Putamen (tissue), 1 donor: ENCODE measurements around the gene SLC38A9.

Experiments used
- DNase-seq: peaks from one replicate; pipeline ENCODE4 v3.0.0-alpha.2; 2016; ENCODE audit warnings: low spot score

Gene SLC38A9

GRCh38 chr5:55580042-55580441, 132.1 kb downstream of the SLC38A9 start:
- no peak for DNase-seq

GRCh38 chr5:55578771-55579170, 133.4 kb downstream of the SLC38A9 start:
- DNase-seq, result no peak

GRCh38 chr5:55577353-55578060, 134.6 kb downstream of the SLC38A9 start:
- peak; percentile 50 for DNase-seq

- DNase-seq, result no peak
These were observed 135.5 kb downstream of the SLC38A9 start for GRCh38 chr5:55576661-55577060.
